SHP77 treated with DMSO at 0.1 percent for 48 hours (cell line): Measurements from ENCODE around the gene TMEM200A.
"Not testable (repeated sequence)": the region's sequence is repeated elsewhere in the genome, so short reads cannot be mapped to it uniquely, and the experiment has no call there.

Experiments used
- DNase-seq: peaks from one replicate; lab custom pipeline; 2025; lab: John Stamatoyannopoulos, UW

Gene TMEM200A

DNA sequence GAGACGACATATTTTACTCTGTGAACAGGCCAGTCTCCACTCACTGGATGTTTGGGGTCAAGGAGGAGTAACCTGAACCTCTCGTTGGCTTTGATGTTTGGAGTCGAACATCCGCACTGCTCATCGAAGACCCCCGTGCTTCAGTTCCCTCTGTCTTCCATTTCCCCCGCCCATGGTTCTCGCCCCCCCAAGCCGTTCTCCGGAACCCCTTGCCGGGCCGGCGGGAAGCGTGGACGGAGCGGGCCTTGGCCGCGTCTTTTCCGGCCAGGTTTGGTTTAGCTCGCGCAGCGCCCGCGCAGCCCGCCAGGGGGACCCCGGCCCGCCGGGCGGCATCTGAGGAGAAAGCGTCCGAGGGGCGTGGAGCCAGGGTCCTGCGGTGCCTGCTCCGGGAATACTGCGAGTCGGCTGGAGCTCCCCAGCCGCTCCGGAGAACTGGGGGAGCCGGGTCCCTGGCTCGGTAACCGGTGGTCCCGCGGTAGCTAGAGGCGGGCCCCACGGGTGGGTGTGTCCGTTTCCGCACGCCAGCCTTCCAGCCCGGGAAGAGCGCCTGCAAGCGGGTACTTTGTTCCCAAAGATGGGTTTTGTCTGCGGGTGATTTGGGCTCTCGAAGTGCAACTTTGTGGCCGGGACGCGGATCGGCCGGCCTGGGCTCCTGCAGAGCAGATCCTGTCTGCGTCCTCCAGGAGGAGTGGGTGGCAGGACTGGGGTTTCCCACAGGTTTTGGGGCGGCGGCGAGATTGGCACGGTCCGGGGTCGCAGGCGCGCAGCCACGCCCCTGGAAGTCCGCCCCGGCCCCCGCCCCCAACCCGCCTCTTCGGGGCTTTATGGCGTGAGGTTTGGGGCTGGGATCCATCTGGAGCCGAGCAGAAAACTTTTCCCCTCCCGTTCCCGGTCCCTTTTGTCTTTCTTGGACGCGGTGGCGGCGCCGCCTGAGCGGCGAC, at the start of gene TMEM200A:
TSS of gene TMEM200A (plus strand) at position 852 of the 941 bp plus-strand sequence. CDS start 74,406 bp downstream, outside the sequence.
- peak; percentile 48 for DNase-seq

DNA sequence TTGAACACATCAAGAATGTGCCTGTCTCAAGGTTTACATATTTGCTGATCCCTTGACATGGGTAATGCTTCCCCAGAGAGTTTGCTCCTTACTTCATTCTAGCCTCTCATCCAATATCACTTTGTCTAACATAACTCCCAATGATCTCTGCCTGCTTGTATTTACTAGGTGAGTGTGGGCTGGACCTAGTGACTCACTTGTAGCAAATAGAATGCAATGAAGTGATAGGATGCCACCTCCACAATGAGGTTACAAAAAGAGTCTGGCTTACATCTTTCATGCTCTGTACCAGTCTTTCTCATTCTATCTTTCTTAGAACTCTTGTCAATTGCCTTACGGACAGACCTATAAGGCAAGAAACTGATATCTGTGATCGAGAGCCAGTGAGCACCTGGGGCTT, 44.9 kb upstream of the TMEM200A start:
- no peak for DNase-seq

DNA sequence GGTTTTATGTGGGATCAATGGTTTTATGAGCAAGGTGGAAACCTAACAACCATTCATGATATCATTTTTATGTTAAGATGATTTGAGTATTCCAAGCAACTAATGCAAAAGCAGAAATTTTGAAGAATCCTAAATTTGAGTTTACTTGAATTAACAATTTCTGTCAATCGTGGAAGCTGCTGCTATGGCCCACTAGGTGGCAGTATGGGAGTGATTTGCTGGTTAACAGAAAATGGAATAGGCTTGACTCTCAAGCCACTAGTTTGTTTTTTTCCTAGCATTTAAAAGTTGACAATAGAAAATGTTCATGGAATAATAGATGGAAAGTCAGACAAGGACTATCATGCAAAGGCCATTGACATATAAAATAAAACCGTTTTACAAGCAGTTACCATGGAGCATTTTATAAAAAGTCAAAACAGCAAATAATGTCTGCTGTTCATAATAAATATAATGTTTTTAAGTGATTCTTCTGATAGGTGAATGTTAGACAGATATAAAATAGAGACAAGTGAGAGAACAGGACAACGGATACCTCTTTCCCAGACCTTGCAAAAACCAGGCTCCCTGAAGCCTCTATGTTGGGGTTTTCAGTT, 43.0 kb upstream of the TMEM200A start:
- no peak for DNase-seq

DNA sequence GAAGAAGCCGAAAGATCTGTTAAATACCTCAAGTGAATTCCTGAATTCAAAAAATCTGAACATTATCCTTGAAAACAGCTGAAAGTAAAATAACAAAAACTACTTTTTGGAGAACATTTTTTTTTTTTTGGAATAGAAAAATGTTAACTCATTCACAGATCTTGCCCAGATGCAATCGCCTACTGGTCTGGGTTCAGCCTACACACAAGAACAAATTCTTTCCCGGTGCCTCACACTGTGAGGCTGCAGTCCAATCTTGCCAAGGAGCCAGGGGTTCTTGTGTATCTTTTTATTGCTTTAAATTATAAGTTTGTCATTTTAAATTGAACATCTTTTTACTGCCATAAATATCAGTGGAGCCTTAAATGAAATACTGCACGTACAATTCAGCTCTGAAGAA, 41.2 kb upstream of the TMEM200A start:
- no peak for DNase-seq

DNA sequence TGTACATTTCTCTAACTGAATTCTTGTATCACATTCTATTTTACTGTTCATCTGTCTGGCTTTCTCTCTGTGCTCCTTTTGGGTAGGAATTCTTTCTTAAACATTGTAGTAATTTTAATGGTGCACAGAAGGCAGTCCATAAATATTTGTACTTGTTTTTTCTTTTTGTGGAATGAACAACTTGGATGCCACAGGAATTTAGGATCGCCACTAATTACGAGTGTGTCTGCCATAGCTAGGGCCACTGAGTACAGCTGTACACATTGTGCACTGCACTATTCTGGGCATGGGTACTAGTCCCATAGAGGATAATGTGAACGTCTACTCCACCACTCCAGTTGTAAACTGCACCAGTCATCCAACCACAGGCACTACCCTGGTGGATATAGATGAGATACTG, 39.3 kb upstream of the TMEM200A start:
- no peak for DNase-seq

DNA sequence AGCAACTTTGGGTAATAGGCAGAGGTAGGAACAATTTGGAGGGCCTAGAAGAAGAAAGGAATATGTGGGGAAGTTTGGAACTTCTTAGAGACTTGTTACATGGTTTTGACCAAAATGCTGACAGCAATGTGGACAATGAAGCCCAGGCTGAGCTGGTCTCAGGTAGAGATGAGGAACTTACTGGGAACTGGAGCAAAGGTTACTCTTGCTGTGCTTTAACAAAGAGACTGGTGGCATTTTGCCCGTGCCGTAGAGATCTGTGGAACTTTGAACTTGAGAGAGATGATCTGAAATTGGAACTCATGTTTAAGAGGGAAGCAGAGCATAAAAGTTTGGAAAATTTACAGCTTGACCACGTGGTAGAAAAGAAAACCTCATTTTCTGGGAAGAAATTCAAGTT, 28.3 kb upstream of the TMEM200A start:
- no peak for DNase-seq

DNA sequence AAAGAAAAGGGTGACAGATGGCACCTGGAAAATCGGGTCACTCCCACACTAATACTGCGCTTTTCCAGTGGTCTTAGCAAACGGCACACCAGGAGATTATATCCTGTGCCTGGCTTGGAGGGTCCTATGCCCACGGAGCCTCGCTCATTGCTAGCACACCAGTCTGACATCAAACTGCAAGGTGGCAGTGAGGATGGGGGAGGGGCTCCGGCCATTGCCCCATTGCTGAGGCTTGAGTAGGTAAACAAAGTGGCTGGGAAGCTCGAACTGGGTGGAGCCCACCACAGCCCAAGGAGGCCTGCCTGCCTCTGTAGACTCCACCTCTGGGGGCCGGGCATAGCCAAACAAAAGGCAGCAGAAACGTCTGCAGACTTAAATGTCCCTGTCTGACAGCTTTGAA, 19.5 kb upstream of the TMEM200A start:
- DNase-seq: not testable (repeated sequence)

DNA sequence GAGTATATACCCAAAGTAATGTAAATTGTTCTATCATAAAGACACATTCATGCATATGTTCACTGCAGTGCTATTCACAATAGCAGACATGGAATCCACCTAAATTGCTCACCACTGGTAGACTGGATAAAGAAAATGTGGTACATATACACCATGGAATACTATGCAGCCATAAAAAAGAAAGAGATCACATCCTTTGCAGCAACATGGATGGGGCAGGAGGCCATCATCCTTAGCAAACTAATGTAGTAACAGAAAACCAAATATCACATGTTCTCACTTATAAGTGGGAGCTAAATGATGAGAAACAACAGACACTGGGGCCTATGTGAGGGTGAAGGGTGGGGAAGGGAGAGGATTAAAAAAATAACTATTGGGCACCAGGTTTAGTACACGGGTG, 11.5 kb upstream of the TMEM200A start:
- no peak for DNase-seq

DNA sequence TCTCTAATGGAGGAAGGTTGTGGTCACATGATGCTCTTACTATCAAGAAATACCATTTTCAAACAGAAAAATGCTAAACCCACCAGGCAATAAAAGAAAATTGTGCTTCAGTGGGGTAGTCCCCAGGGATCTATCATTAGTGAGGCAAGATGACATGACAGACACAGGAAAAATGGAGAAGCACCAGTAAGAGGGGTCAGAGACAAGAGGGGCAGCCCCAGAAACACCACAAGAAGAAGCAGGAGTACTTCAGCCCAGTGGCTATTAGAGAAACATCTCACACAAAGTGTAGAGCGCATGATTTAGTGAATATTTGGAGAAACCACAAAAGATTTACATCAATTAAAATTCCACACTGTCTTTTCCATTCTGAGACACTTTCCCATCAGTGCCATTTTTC, 10.2 kb upstream of the TMEM200A start:
- DNase-seq: no peak

DNA sequence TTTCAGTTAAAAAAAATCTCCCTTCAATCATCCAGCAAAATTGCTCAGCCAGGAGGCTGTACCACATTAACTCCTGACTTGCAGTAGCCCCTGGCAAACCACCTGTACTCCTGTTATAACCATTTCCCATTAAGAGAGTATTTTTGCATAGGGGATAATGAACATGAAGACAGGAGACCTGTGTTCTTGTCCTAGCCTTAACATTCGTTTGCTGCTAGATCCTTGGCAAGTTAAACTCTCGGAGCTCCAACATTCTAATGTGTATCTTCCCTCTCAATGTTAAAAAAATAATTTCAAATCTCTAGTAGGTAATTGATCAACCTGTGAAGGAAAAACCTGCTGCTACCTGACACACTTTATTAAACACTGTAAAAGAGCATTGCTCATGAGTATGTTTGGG, 8.4 kb upstream of the TMEM200A start:
- no peak for DNase-seq

DNA sequence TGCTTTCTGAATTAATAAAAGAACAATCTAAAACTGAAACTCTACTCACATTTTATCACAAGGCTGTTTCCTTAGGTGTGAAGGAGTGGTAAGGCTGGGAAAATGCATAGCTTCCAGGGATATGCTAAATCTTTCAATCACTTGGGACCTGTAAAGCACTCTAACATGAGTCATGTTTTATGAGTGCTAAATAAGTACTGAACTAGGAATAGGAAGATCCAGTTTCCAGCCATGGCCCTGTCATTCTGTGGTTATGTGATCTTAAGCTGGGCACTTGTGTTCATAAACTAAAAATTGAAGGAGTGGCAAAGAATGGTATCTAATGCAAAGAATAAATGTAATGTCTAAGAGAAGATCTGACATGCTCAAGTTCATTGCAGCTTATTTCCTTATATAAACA, 6.1 kb upstream of the TMEM200A start:
- no peak for DNase-seq

DNA sequence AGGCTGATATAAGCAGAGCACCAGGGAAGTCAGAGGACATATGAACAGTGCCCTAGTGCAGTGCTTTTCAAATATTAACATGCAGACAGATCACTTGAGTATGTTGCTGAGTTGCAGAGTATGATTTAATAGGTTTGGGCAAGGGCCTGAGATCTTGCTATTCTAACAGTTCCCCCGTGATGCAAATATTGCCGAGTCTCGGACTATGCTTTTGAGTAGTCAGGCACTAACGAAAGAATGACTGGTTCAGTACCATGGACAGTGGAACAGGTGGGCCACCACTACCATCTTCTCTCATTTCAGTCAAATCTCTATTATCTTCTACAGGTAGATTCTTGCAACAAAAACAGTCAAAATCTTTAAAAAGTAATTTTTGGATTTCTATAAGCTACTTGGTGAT, 3.7 kb upstream of the TMEM200A start:
- DNase-seq: no peak

DNA sequence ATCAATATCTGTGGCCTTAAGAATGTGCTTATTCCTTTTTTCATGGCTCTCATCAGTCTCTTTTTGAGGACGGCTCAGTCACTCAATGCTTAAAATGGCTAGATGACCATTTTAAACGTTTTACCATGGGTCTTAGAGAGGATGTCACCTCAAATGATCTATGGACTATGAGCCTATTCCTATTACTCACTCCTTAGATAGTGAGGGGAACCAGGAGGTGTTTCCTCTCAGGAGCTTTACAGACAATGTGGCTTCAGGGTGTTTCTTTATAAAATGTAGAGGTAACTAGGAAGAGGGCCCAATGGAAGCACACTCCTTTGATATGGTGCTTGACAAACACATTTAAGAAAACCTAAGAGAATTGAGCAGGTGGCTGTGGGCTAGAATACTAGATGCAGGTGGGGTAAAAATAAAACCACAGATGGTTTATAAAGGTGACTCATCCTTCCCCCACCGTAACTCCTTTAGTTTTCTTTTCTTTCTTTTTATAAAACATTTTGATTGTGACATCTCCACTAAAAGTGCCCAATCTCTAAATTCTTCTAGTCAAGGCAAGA, 1.5 kb upstream of the TMEM200A start:
- peak; percentile 6 for DNase-seq

DNA sequence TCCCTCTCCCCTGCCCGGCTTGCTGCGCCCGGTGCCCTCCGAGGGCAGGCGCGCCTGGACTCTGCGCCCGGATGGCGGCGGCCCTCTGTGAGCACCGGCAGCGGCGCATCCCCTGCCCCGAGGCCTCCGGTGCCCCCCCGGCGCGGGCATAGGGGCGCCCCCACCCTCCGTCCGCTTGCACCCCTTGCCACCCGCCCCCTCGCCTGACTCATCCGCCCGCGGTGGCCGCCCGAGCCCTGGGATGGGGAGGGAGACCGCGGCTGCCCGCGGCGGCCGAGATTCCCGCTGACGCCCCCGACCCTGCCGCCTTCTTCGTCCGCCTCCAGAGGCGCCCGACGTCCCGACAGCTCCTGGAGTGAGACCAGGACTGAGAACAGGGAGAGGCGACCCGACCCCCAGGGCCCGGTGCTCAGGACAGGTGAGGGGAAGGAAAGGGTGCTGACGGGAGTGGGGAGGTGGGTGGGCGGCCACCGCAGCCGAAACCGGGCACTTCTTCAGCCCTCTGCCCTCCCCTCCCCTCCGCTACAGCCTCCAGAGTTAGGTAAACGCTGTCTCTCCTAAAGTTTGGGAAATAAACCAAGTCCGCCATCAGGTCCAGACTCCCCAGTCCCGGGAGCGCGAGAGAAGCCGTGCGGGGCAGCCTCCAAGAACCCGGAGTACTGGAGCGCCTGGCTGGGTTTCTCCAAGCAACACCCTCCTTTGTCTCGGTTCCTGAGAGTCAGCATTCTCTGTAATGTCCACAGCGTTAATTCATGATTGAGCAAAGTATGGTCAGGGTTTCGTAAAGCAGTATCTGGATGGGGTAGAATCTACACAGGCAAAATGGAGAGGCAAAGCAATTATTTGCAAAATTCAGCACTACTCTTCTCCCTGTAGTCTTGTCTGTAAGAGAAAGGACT, 539 bp downstream of the TMEM200A start:
- DNase-seq: peak; percentile 31

DNA sequence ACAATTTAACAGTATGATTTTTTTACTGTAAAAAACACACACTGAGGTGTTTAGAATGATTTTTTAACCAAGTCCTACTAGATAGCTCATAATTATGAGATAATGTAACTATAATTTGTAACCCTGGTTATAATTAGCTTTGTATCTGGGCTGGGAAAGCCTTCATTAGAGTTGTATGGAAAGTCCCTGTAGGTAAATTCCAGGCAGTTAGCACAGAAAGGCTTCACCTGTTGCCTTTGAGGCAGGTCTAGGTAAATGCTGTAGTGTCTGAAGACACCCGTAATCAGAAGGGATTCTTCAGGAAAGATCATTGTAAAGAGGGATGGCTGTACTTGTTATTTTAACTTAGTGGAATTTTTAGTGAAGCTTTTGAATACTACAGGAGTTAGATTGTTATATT, 1.9 kb downstream of the TMEM200A start:
- no peak for DNase-seq

DNA sequence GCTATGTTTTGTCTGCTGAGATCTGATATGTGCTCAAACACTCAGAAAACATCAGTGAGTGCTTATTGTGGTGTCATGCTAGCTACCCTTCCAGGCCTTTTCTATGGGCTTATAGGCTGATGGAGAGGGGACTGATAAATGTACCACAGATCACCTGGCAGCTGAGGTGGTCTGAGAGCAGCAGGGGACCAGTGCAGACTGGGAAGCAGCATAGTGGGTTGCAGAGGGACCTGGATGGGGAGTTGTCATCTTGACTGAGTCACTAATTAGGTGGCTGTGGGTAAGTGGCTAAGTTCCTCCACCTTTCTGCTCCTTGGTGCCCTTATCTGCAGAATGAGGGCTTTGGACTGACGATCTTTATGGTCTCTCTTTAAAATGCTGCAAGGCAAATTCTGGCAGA, 2.8 kb downstream of the TMEM200A start:
- DNase-seq: no peak

DNA sequence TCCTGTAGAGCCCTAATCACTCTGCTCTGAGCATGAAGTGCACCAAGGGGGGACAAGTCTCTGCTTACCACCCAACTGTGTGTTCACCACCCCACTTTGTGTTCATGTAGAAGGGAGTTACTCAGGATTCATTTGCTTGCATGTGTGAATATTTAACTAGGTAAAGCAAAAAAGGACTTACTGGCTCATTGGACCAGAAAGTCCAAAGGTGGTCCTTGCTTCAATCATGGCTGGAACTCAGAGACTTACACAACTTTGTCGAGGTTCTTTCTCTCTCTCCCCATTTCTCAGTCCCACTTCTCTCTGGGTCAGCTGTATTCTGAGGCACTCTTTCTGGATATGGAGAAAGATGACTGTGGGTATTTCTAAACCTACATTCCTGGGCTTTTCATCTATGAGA, 4.0 kb downstream of the TMEM200A start:
- DNase-seq: no peak

DNA sequence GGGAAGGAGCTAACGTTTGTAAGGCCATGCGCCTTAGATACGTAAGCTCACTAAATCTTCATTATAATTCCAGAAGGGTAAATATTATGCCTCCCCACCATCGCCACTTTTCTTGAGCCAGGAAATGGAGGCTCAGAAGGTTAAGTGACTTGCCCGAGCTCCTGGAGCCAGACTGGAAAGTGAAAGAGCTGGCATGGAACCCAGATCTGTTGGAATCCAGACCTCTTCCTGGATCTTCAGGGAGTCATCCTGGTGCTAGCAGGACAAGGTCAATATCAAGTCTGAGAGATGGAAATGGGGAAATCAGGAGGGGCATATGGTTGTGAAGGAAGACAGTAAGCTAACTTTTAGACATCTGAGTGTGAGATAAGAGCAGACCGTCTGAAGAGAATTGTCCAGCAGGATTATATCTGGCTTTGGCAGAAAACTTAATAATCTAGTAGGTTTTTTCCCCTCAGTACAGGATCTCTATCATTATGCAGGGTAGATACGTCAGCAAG, 6.2 kb downstream of the TMEM200A start:
- DNase-seq: no peak

DNA sequence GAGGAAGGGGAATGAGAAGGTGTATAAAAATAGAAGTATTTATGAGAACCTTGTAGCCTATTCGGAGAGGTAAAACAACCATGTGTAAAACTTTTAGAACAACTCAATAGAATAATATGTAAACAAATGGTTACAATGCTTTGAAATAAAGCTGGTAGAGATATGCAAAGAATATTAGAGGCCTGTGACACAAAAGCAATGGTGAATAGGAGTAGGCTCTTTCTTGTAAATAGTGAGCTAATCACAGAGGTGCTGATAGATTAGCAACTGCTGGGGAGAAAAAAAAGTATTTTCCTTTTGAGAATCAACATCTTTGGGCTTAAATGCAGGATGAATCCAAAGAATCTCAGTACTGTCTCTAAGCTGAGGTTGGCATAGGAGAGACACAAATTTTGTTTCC, 7.0 kb downstream of the TMEM200A start:
- DNase-seq: no peak

DNA sequence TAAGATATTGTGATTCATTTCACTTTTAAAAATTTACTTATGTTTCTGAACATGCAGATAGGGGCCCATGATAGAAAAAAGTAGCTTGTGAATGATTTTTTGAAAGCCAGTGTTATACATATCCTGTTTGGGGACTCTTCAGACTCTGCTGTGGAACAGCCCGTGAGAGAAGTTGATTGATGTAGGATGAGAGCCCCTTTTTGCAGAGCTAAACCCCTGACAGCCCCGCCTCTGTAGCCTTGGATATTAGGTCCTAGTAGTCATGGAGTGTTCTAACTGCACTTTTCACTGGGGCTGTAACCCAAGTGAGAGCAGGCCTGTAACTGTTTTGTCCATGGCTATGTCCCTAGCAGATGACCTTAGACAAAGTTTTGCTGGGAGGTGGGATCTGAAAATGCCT, 8.2 kb downstream of the TMEM200A start:
- no peak for DNase-seq

DNA sequence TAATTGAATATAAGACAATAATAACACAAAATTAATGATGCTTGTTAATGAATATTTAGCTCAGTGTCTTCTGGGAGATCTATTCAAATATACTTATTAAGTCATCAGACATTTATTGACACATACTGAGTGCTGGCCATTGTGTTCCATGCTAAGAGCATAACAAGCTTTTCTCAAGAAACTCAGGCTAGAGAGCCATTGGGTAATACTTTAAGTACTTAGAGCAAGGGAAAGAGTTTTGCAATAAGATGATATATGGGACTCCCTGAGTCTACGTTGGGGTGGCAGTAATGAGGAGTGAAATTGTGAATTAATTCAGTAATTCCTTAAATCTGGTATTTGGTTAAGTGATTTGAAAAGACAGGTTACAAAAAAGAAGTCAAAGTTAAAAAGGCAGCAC, 11.1 kb downstream of the TMEM200A start:
- no peak for DNase-seq

DNA sequence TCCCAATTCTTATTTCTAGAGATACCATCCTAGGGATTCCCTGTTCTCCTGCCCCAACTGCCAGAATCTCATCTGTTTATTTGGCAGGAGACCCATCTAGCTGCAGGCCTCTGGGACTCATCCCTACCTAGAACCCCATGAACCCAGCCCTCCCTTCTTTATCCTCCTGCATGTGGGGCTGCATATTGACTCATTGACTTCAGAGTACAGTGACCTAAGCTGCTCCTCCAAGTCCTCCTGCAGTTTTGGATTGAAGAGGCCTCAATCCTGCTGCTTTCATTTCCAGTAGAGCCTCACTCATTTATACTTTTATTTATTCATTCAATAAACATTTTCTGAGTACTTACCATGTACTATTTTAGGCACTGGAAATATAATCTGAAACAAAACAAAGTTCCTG, 11.6 kb downstream of the TMEM200A start:
- DNase-seq: no peak
